Liver (tissue), 3 donors: ENCODE results near the gene MMD.

Experiments
- CTCF ChIP-seq: fragments of 150-350 bp; IDR thresholded peaks from 2 replicates; pipeline ENCODE4 v1.5.1; 2017; ENCODE audit warnings: improper control_type of control experiment, low read depth, low read length; ENCODE audit not compliant: missing input control
- EGR1 ChIP-seq, 2 donors: IDR thresholded peaks; 2 replicates each; pipeline ENCODE4 v1.6.1; 2016 to 2018; ENCODE audit warnings: antibody characterized with exemption in 2 of 2, low read depth in 2 of 2
- GABPA ChIP-seq, 2 donors: IDR thresholded peaks in 1 of 2; conservative IDR thresholded peaks in 1 of 2; 2 replicates each; pipeline ENCODE4 v1.6.1; 2016; ENCODE audit warnings: antibody characterized with exemption in 2 of 2, mild to moderate bottlenecking in 1 of 2, moderate library complexity in 1 of 2
- HNF4G ChIP-seq: IDR thresholded peaks from 2 replicates; pipeline ENCODE4 v1.6.1; 2016; ENCODE audit warnings: antibody characterized with exemption
- JUND ChIP-seq, 2 donors: IDR thresholded peaks; 2 replicates each; pipeline ENCODE4 v1.6.1; 2016; ENCODE audit warnings: antibody characterized with exemption in 2 of 2
- RAD21 ChIP-seq, 2 donors: IDR thresholded peaks; 2 replicates each; pipeline ENCODE4 v1.6.1; 2016; ENCODE audit warnings: antibody characterized with exemption in 2 of 2, mild to moderate bottlenecking in 2 of 2
- REST ChIP-seq: IDR thresholded peaks from 2 replicates; pipeline ENCODE4 v1.6.1; 2016; ENCODE audit warnings: antibody characterized with exemption, mild to moderate bottlenecking
- RXRA ChIP-seq, 2 donors: IDR thresholded peaks; 2 replicates each; pipeline ENCODE4 v1.6.1; 2017 to 2018; ENCODE audit warnings: antibody characterized with exemption in 2 of 2, mild to moderate bottlenecking in 1 of 2
- SP1 ChIP-seq: IDR thresholded peaks from 2 replicates; pipeline ENCODE4 v1.6.1; 2018; ENCODE audit warnings: antibody characterized with exemption, mild to moderate bottlenecking
- TAF1 ChIP-seq: conservative IDR thresholded peaks from 2 replicates; pipeline ENCODE4 v1.6.1; 2016; ENCODE audit warnings: antibody characterized with exemption, mild to moderate bottlenecking
- YY1 ChIP-seq: IDR thresholded peaks from 2 replicates; pipeline ENCODE4 v1.6.1; 2016; ENCODE audit warnings: antibody characterized with exemption, mild to moderate bottlenecking
- donor health status: healthy.
- donor health status: healthy.

GRCh38 chr17:55448681-55449080 is 27.0 kb upstream of the MMD start:
- TF ChIP-seq REST (no peak), TAF1 (no peak), RAD21 (IDR thresholded peaks at IDR 0.05) (no peak), YY1 (no peak), JUND (IDR thresholded peaks at IDR 0.05) (no peak), CTCF (no peak), RXRA (IDR thresholded peaks at IDR 0.05) (peak in 1 of 2 donors; percentile 15), SP1 (no peak), GABPA (IDR thresholded peaks at IDR 0.05 in 1 of 2, conservative IDR thresholded peaks at IDR 0.05 in 1 of 2) (no peak), EGR1 (IDR thresholded peaks at IDR 0.05; ENCODE audit: low read depth in 2 of 2) (no peak), HNF4G (no peak)
